ENCODE measurements around the gene EHHADH.
A peak's percentile ranks its signal among the peaks of the same experiment; 100 is the strongest.

GRCh38 chr3:185199671-185200070 is 54.2 kb downstream of the EHHADH start:
- 0 out of 2 replicates have a peak, but pooled peaks have one; percentile 15 for TF ChIP-seq CTCF (IDR thresholded peaks at IDR 0.05)
- no peak for TF ChIP-seq USF2 (IDR thresholded peaks at IDR 0.05; ENCODE audit: borderline replicate concordance, low read depth, low read length)
- no peak for TF ChIP-seq RFX5 (IDR thresholded peaks at IDR 0.05; ENCODE audit: low read length)
